Gastrocnemius medialis (tissue), 4 donors: Measurements from ENCODE around the gene AUTS2.

ENCODE experiments used
- POLR2A ChIP-seq, 2 donors: fragments of 450-650 bp; IDR thresholded peaks; one replicate each; pipeline ENCODE4 v1.6.1; 2017; ENCODE audit warnings: antibody characterized with exemption in 2 of 2, mild to moderate bottlenecking in 2 of 2, moderate library complexity in 2 of 2
- TF ChIP-seq, protein P1 (sequence below), 5 experiments: fragments of 450-650 bp in 3 of 5; fragments of 200-600 bp in 2 of 5; sonication (generic) in 2 of 5; IDR thresholded peaks in 4 of 5; conservative IDR thresholded peaks in 1 of 5; 1 replicate in 4 of 5; 2 replicates in 1 of 5; pipeline ENCODE4 v1.5.1; 2016 to 2019; ENCODE audit warnings: antibody characterized with exemption in 5 of 5, mild to moderate bottlenecking in 3 of 5, moderate library complexity in 3 of 5

DNA sequence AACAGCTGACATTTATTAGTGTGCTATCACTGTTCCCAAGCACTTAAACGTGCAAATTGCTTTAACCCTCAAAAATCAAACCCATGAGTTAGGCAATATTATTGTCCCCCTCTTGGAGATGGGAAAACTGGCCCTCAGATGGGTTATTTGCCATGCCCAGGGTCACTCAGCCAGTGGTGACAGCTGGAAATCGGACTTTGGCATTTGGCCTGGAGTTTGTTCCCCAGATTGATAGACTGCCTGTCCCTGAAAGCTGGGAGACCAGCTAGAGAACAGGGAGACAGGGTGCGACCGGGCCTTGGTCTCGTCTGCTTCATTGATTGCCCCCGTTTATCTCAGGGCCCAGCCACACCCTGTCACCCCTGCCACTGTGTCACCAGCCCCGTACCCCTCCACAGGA, 1167.4 kb downstream of the AUTS2 start:
- TF ChIP-seq, protein P1, sequence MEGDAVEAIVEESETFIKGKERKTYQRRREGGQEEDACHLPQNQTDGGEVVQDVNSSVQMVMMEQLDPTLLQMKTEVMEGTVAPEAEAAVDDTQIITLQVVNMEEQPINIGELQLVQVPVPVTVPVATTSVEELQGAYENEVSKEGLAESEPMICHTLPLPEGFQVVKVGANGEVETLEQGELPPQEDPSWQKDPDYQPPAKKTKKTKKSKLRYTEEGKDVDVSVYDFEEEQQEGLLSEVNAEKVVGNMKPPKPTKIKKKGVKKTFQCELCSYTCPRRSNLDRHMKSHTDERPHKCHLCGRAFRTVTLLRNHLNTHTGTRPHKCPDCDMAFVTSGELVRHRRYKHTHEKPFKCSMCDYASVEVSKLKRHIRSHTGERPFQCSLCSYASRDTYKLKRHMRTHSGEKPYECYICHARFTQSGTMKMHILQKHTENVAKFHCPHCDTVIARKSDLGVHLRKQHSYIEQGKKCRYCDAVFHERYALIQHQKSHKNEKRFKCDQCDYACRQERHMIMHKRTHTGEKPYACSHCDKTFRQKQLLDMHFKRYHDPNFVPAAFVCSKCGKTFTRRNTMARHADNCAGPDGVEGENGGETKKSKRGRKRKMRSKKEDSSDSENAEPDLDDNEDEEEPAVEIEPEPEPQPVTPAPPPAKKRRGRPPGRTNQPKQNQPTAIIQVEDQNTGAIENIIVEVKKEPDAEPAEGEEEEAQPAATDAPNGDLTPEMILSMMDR (IDR thresholded peaks at IDR 0.05 in 4 of 5, conservative IDR thresholded peaks at IDR 0.05 in 1 of 5) = no peak
- no peak for TF ChIP-seq POLR2A (IDR thresholded peaks at IDR 0.05)
